ENCODE results near the gene TMEM45B. TPM values are rescaled to one million over a fixed set of nuclear protein-coding genes. Genes with fewer than 3 reads are reported as not detected.

Gene TMEM45B
- total RNA-seq, 1 donor from 2014 or later, result 106 TPM

Other genes with a start within 250 kb of the TMEM45B start
- 14.3 TPM for gene NFRKB, start 79.7 kb downstream of the TMEM45B start, total RNA-seq
- 10.0 TPM for gene PRDM10, start 187.0 kb downstream of the TMEM45B start, total RNA-seq